ENCODE data around the gene SH2D3C. TPM values are rescaled to one million over a fixed set of nuclear protein-coding genes. Genes with fewer than 3 reads are reported as not detected.
"Not testable (repeated sequence)": the region's sequence is repeated elsewhere in the genome, so short reads cannot be mapped to it uniquely, and the experiment has no call there.

Gene SH2D3C
- total and polyA plus RNA-seq, 7 donors = 1.4 to 11.3 (median 5.0) TPM

DNA sequence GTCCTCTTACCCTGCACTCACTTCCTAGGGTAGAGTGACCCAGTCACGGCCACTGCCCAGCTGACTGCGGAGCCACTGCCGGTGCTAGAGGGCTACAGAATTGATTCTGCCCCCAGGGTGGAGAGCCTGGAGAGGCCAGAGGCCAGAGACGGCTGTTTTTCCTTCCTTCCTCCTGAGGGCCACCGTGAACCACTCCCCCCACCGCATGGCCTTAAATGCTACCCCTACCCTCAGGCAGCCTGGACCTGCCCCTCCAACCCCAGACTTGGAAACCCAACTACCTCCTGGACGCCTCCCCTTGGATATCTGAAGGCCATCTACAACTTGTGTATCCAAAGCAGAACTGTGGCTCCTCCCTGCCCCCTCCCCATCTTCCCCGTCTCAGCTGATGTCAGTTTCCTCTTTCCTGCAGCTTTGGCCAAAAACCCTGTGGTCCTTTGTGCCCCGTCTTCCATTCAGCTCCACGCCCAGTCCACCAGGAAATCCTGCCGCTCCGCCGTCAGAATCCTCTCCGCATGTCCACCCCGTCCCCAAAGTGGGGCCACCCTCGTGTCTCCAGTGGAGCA, 16.3 kb downstream of the SH2D3C start:
- peak overlapping the region; percentile 35 to 65 (median 42) for H3K27ac ChIP-seq
- H3K9me3 ChIP-seq = no peaks in the 10 kb centered on the region
- no peak for DNase-seq
- H3K4me3 ChIP-seq = no peak overlapping the region
- intact Hi-C loops (cut with DNase I) = no loop called here
- H3K4me1 ChIP-seq = no peaks in the 10 kb centered on the region
- TF ChIP-seq POLR2A (IDR thresholded peaks at IDR 0.05) (no peak), POLR2AphosphoS5 (IDR thresholded peaks at IDR 0.05) (no peak), EP300 (IDR thresholded peaks at IDR 0.05) (no peak)
- TF ChIP-seq, protein P1, sequence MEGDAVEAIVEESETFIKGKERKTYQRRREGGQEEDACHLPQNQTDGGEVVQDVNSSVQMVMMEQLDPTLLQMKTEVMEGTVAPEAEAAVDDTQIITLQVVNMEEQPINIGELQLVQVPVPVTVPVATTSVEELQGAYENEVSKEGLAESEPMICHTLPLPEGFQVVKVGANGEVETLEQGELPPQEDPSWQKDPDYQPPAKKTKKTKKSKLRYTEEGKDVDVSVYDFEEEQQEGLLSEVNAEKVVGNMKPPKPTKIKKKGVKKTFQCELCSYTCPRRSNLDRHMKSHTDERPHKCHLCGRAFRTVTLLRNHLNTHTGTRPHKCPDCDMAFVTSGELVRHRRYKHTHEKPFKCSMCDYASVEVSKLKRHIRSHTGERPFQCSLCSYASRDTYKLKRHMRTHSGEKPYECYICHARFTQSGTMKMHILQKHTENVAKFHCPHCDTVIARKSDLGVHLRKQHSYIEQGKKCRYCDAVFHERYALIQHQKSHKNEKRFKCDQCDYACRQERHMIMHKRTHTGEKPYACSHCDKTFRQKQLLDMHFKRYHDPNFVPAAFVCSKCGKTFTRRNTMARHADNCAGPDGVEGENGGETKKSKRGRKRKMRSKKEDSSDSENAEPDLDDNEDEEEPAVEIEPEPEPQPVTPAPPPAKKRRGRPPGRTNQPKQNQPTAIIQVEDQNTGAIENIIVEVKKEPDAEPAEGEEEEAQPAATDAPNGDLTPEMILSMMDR (IDR thresholded peaks at IDR 0.05) = no peak
- peaks cover 3 to 46% (median 11%) of the 10 kb centered on the region in 3 donors for H3K27me3 ChIP-seq
- H3K36me3 ChIP-seq = no peaks in the 10 kb centered on the region
- WGBS, 2 donors = 37 to 48% methylated on average over 16 of the region's 16 CpGs

DNA sequence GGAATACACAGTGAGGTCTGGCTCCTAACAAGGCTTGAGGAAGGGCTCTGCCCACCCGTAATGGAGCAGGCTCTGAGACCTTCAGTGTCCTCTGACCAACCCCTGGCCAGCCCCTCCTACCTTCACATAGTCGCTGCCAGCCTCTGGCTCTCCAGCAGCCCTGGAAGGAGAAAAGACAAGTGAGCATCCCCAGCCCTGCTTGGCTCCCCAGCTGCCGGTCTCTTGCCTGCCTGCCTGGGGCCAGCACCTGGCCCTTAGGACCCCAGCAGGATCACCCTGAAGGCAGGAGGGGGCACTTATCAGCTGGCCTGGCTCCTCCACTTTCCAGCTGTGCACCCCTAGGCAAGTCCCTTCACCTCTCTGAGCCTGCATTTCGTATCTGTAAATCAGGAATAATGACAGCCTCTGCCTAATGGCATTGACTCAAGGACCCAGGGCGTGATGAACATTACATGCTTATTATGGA, 16.9 kb downstream of the SH2D3C start:
- DNase-seq = no peak
- H3K9me3 ChIP-seq = no peaks in the 10 kb centered on the region
- intact Hi-C loops (cut with DNase I) = no loop called here
- TF ChIP-seq, protein P1 (IDR thresholded peaks at IDR 0.05) = no peak
- TF ChIP-seq EP300 (IDR thresholded peaks at IDR 0.05) (no peak), POLR2AphosphoS5 (IDR thresholded peaks at IDR 0.05) (no peak), POLR2A (IDR thresholded peaks at IDR 0.05) (no peak)
- WGBS, 2 donors = 28 to 70% methylated on average over 5 of the region's 5 CpGs
- peak overlapping the region; percentile 35 to 65 (median 42) for H3K27ac ChIP-seq
- H3K36me3 ChIP-seq = no peaks in the 10 kb centered on the region
- no peak overlapping the region for H3K4me3 ChIP-seq
- H3K4me1 ChIP-seq = no peaks in the 10 kb centered on the region
- peaks cover 3 to 52% (median 11%) of the 10 kb centered on the region in 3 donors for H3K27me3 ChIP-seq

DNA sequence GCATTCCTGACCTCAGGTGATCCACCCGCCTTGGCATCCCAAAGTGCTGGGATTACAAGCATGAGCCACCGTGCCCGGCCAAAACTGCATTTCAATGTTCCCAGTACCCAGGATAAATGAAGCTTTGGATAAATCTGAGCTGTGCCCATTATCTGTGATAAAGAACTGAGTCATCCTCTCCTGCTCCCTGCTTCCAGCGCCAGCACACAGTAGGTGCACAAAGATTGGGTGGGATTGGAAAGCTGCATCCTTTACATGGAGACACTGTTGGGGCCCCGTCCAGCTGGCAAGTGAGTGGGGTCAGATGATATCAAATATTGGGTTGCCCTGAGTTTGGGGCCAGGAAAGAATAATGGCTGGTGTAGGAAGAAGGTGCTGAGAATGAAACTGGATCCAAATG, 17.4 kb downstream of the SH2D3C start:
- H3K27me3 ChIP-seq = peaks cover 3 to 56% (median 14%) of the 10 kb centered on the region in 3 donors
- DNase-seq = no peak
- H3K4me1 ChIP-seq = no peaks in the 10 kb centered on the region
- no peaks in the 10 kb centered on the region for H3K36me3 ChIP-seq
- H3K4me3 ChIP-seq = no peak overlapping the region
- H3K9me3 ChIP-seq = no peaks in the 10 kb centered on the region
- H3K27ac ChIP-seq = peak overlapping the region in 1 of 4 donors; percentile 41
- TF ChIP-seq, protein P1 (IDR thresholded peaks at IDR 0.05) = no peak
- no peak for TF ChIP-seq POLR2A (IDR thresholded peaks at IDR 0.05)
- intact Hi-C loops (cut with DNase I) = no loop called here
- WGBS, 2 donors = 79 to 90% methylated on average over 5 of the region's 5 CpGs

DNA sequence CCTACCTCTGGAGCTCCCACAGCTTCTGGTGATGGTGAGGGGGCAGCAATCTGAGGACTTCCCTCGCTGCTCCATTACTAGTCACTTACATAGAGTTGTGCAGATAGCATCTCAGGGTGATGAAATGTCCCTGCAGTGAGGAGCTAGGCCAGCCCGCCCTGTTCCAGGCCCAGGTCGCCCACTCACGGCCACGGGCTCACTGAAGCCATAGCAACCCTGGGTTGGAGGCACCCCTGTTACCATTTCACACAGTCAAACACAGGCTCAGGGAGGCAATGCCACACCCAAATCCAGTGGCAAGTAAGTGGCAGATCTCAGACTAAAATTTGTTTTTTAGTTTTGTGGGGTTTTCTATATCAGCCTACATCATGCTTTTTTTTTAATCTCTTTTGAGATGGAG, 19.6 kb downstream of the SH2D3C start:
- no peak for DNase-seq
- no peak overlapping the region for H3K27ac ChIP-seq
- TF ChIP-seq EP300 (IDR thresholded peaks at IDR 0.05) = no peak
- TF ChIP-seq POLR2AphosphoS5 (IDR thresholded peaks at IDR 0.05) = no peak
- TF ChIP-seq, protein P1 (IDR thresholded peaks at IDR 0.05) = no peak
- peaks cover 0 to 14% (median 13%) of the 10 kb centered on the region in 4 donors for H3K4me1 ChIP-seq
- intact Hi-C loops (cut with DNase I) = no loop called here
- no peaks in the 10 kb centered on the region for H3K9me3 ChIP-seq
- peaks cover 19 to 71% (median 36%) of the 10 kb centered on the region in 3 donors for H3K27me3 ChIP-seq
- H3K36me3 ChIP-seq = no peaks in the 10 kb centered on the region
- 82 to 93% methylated on average over 5 of the region's 5 CpGs for WGBS, 2 donors
- no peak overlapping the region for H3K4me3 ChIP-seq

DNA sequence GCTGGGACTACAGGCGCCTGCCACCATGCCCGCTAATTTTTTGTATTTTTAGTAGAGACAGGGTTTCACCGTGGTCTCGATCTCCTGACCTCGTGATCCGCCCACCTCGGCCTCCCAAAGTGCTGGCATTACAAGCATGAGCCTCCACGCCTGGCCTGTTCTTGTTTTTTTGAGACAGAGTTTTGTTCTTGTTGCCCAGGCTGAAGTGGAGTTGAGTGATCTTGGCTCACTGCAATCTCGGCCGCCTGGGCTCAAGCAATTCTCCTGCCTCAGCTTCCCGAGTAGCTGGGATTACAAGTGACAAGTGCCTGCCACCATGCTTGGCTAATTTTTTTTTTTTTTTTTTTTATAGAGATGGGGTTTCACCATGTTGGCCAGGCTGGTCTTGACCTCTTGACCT, 21.7 kb downstream of the SH2D3C start:
- H3K4me3 ChIP-seq; H3K36me3 ChIP-seq; DNase-seq; H3K9me3 ChIP-seq; intact Hi-C loops (cut with DNase I); H3K27ac ChIP-seq: not testable (repeated sequence)
- H3K4me1 ChIP-seq = peaks cover 0 to 14% (median 13%) of the 10 kb centered on the region in 4 donors
- peaks cover 19 to 86% (median 56%) of the 10 kb centered on the region in 3 donors for H3K27me3 ChIP-seq
- WGBS, 2 donors = 79 to 89% methylated on average over 11 of the region's 11 CpGs

Data from sigmoid colon (tissue), 7 donors.